Gastroesophageal sphincter (tissue), 4 donors: ENCODE measurements around the gene FREM3. TPM values are rescaled to one million over a fixed set of nuclear protein-coding genes. Genes with fewer than 3 reads are reported as not detected.

Experiments used
- ATAC-seq: fragments of 150-250 bp; one replicate; pipeline ENCODE4 v1.9.1; 2016; ENCODE audit warnings: mild to moderate bottlenecking, moderate library complexity
- H3K27ac ChIP-seq, 4 donors: fragments of 200-600 bp; sonication (generic) in 3 of 4; 1 replicate in 3 of 4; 2 replicates in 1 of 4; pipeline ENCODE4 v1.5.1; 2016 to 2019
- H3K27me3 ChIP-seq: fragments of 200-600 bp; sonication (generic); one replicate; pipeline ENCODE4 v1.5.1; 2019
- H3K36me3 ChIP-seq, 2 donors: fragments of 200-600 bp; sonication (generic); one replicate each; pipeline ENCODE4 v1.5.1; 2019; ENCODE audit warnings: control low read depth in 1 of 2
- H3K4me1 ChIP-seq, 3 donors: fragments of 200-600 bp; sonication (generic); 1 replicate in 2 of 3; 2 replicates in 1 of 3; pipeline ENCODE4 v1.5.1; 2016 to 2019; ENCODE audit warnings: control low read depth in 2 of 3
- H3K4me3 ChIP-seq, 2 donors: fragments of 200-600 bp; sonication (generic); one replicate each; pipeline ENCODE4 v1.5.1; 2019; ENCODE audit warnings: mild to moderate bottlenecking in 1 of 2, moderate library complexity in 1 of 2
- H3K9me3 ChIP-seq, 3 donors: fragments of 200-600 bp; sonication (generic); one replicate each; pipeline ENCODE4 v1.5.1; 2017 to 2019; ENCODE audit warnings: control low read depth in 2 of 3
- CTCF ChIP-seq, 4 experiments: fragments of 200-600 bp in 2 of 4; fragments of 450-650 bp in 2 of 4; sonication (generic) in 1 of 4; IDR thresholded peaks; one replicate each; pipeline ENCODE4 v1.5.1; 2017 to 2019; ENCODE audit warnings: antibody characterized with exemption in 4 of 4, mild to moderate bottlenecking in 2 of 4, moderate library complexity in 2 of 4
- EP300 ChIP-seq: sonication (generic); formaldehyde crosslinking; IDR thresholded peaks from one replicate; pipeline ENCODE4 v1.6.1; 2017; ENCODE audit warnings: antibody characterized with exemption, mild to moderate bottlenecking
- POLR2A ChIP-seq, 2 donors: fragments of 450-650 bp; IDR thresholded peaks; one replicate each; pipeline ENCODE4 v1.6.1; 2017; ENCODE audit warnings: antibody characterized with exemption in 2 of 2, mild to moderate bottlenecking in 2 of 2, moderate library complexity in 1 of 2
- POLR2AphosphoS5 ChIP-seq: sonication (generic); formaldehyde crosslinking; IDR thresholded peaks from one replicate; pipeline ENCODE4 v1.6.1; 2017; ENCODE audit warnings: antibody characterized with exemption
- WGBS, 2 donors: methylation state at CpG; one replicate each; pipeline ENCODE4 v1.1.5; 2018; ENCODE audit warnings: low coverage in 1 of 2; 5-methylcytosine and 5-hydroxymethylcytosine counted together
- total RNA-seq, 4 donors: library from RNA; depleted of rRNA; stranded (reverse); fragments of >200 nt; gene quantifications; one replicate each; pipeline ENCODE4 v1.1.0, GENCODE V29; 2016

FREM3 gene
- total RNA-seq, 4 donors from 2014 or later = under 0.01 TPM; not detected in 3

- Histone ChIP-seq H3K27me3 (no peaks in the 10 kb centered on the region), H3K27ac (no peak overlapping the region), H3K9me3 (peaks cover 0 to 5% (median 0%) of the 10 kb centered on the region in 3 donors), H3K36me3 (no peaks in the 10 kb centered on the region), H3K4me1 (no peaks in the 10 kb centered on the region), H3K4me3 (no peak overlapping the region)
- TF ChIP-seq EP300 (no peak), POLR2AphosphoS5 (no peak), CTCF (IDR thresholded peaks at IDR 0.05) (no peak), POLR2A (IDR thresholded peaks at IDR 0.05) (no peak)
- ATAC-seq = no peak
Observed at GRCh38 chr4:143586080-143586479, 114.4 kb downstream of the FREM3 start.

GRCh38 chr4:143585548-143585947 lies 114.9 kb downstream of the FREM3 start:
- Histone ChIP-seq H3K36me3 (no peaks in the 10 kb centered on the region), H3K4me1 (no peaks in the 10 kb centered on the region), H3K27ac (no peak overlapping the region), H3K27me3 (no peaks in the 10 kb centered on the region), H3K9me3 (peaks cover 0 to 5% (median 0%) of the 10 kb centered on the region in 3 donors), H3K4me3 (no peak overlapping the region)
- no peak for ATAC-seq
- TF ChIP-seq EP300 (no peak), CTCF (IDR thresholded peaks at IDR 0.05) (no peak), POLR2AphosphoS5 (no peak), POLR2A (IDR thresholded peaks at IDR 0.05) (no peak)
- WGBS, 2 donors = 15 to 40% methylated on average over 4 to 6 of the region's 6 CpGs

GRCh38 chr4:143581331-143581946 lies 119.0 kb downstream of the FREM3 start:
- Histone ChIP-seq H3K36me3 (peaks cover 0 to 11% of the 10 kb centered on the region in 2 donors), H3K4me1 (no peaks in the 10 kb centered on the region), H3K4me3 (no peak overlapping the region), H3K27me3 (no peaks in the 10 kb centered on the region), H3K9me3 (peaks cover 0 to 5% (median 0%) of the 10 kb centered on the region in 3 donors), H3K27ac (no peak overlapping the region)
- TF ChIP-seq EP300 (no peak), POLR2A (IDR thresholded peaks at IDR 0.05) (no peak), CTCF (IDR thresholded peaks at IDR 0.05) (no peak), POLR2AphosphoS5 (no peak)
- no CpG with 5 or more reads among the region's 3 CpGs for WGBS, 2 donors
- ATAC-seq = no peak

GRCh38 chr4:143575331-143575730 lies 125.1 kb downstream of the FREM3 start:
- Histone ChIP-seq H3K4me1 (no peaks in the 10 kb centered on the region), H3K27me3 (no peaks in the 10 kb centered on the region), H3K4me3 (no peak overlapping the region), H3K27ac (no peak overlapping the region), H3K9me3 (no peaks in the 10 kb centered on the region), H3K36me3 (peaks cover 0 to 10% of the 10 kb centered on the region in 2 donors)
- no peak for TF ChIP-seq POLR2A (IDR thresholded peaks at IDR 0.05)
- no peak for TF ChIP-seq EP300
- no peak for TF ChIP-seq CTCF (IDR thresholded peaks at IDR 0.05)
- TF ChIP-seq POLR2AphosphoS5 = no peak
- no peak for ATAC-seq

GRCh38 chr4:143564472-143564871 lies 136.0 kb downstream of the FREM3 start:
- Histone ChIP-seq H3K27me3 (no peaks in the 10 kb centered on the region), H3K4me3 (no peak overlapping the region), H3K4me1 (peaks cover 0 to 10% (median 0%) of the 10 kb centered on the region in 3 donors), H3K27ac (no peak overlapping the region), H3K9me3 (no peaks in the 10 kb centered on the region), H3K36me3 (peaks cover 0 to 7% of the 10 kb centered on the region in 2 donors)
- WGBS, 2 donors = 53 to 65% methylated on average over 2 of the region's 2 CpGs
- TF ChIP-seq CTCF (IDR thresholded peaks at IDR 0.05) (no peak), POLR2A (IDR thresholded peaks at IDR 0.05) (no peak), EP300 (no peak), POLR2AphosphoS5 (no peak)
- ATAC-seq = no peak
